ENCODE results near the gene TSPAN17. TPM values are rescaled to one million over a fixed set of nuclear protein-coding genes. Genes with fewer than 3 reads are reported as not detected.

TSPAN17 gene
- total and polyA plus RNA-seq, 11 donors: 15.4 to 59.3 (median 30.9) TPM

- 68 to 88% (median 69%) methylated on average over 9 of the region's 9 CpGs for WGBS, 4 donors
- ATAC-seq (no peak), DNase-seq (no peak)
- Histone ChIP-seq H3K27me3 (no peaks in the 10 kb centered on the region), H3K9me3 (no peaks in the 10 kb centered on the region), H3K4me1 (peaks cover 0 to 27% (median 15%) of the 10 kb centered on the region in 12 donors), H3K4me3 (no peak overlapping the region), H3K27ac (no peak overlapping the region), H3K36me3 (no peaks in the 10 kb centered on the region)
- TF ChIP-seq CTCF (IDR thresholded peaks at IDR 0.05) (no peak), POLR2A (IDR thresholded peaks at IDR 0.05) (no peak)
- intact Hi-C loops (cut with DNase I): loop anchor here in 7 of 10 donors (2.0 to 10.0 kb wide), 4 partner anchors 67 to 279 kb away; partner anchors contain the start of genes ARL10 (in 1 of the 7) and KIAA1191 (in 1 of the 7)
Measured at GRCh38 chr5:176644294-176644693, 3.0 kb upstream of the TSPAN17 start.

GRCh38 chr5:176644878-176645670 is 2.2 kb upstream of the TSPAN17 start:
- Histone ChIP-seq H3K9me3 (no peaks in the 10 kb centered on the region), H3K36me3 (no peaks in the 10 kb centered on the region), H3K27ac (no peak overlapping the region), H3K4me1 (peaks cover 0 to 30% (median 15%) of the 10 kb centered on the region in 12 donors), H3K4me3 (no peak overlapping the region), H3K27me3 (no peaks in the 10 kb centered on the region)
- DNase-seq (no peak), ATAC-seq (no peak)
- WGBS, 4 donors: 90 to 93% (median 91%) methylated on average over 18 to 22 of the region's 22 CpGs
- intact Hi-C loops (cut with DNase I): loop anchor here in 8 of 10 donors (2.0 to 10.0 kb wide), 5 partner anchors 68 to 280 kb away; partner anchors contain the start of genes ARL10 (in 1 of the 8) and KIAA1191 (in 1 of the 8)
- no peak for TF ChIP-seq POLR2A (IDR thresholded peaks at IDR 0.05)
- no peak for TF ChIP-seq CTCF (IDR thresholded peaks at IDR 0.05)

GRCh38 chr5:176646049-176646706 is 1.1 kb upstream of the TSPAN17 start:
- WGBS, 4 donors: 92 to 98% (median 96%) methylated on average over 6 to 7 of the region's 7 CpGs
- TF ChIP-seq POLR2A (IDR thresholded peaks at IDR 0.05) (no peak), CTCF (IDR thresholded peaks at IDR 0.05) (no peak)
- Histone ChIP-seq H3K4me1 (peaks cover 0 to 32% (median 14%) of the 10 kb centered on the region in 12 donors), H3K9me3 (no peaks in the 10 kb centered on the region), H3K4me3 (peak overlapping the region in 7 of 12 donors; percentile 54 to 96 (median 85)), H3K27me3 (no peaks in the 10 kb centered on the region), H3K27ac (peak overlapping the region in 11 of 12 donors; percentile 53 to 88 (median 81)), H3K36me3 (no peaks in the 10 kb centered on the region)
- ATAC-seq (no peak), DNase-seq (no peak)
- intact Hi-C loops (cut with DNase I): loop anchor here in 6 of 10 donors (2.0 to 10.0 kb wide), 4 partner anchors 71 to 281 kb away; partner anchors contain the start of genes ARL10 (in 1 of the 6) and KIAA1191 (in 1 of the 6)

GRCh38 chr5:176646707-176647029 is 616 bp upstream of the TSPAN17 start:
- Histone ChIP-seq H3K27me3 (no peaks in the 10 kb centered on the region), H3K27ac (peak overlapping the region in 11 of 12 donors; percentile 53 to 88 (median 81)), H3K4me1 (peaks cover 0 to 32% (median 14%) of the 10 kb centered on the region in 12 donors), H3K9me3 (no peaks in the 10 kb centered on the region), H3K36me3 (no peaks in the 10 kb centered on the region), H3K4me3 (peak overlapping the region in 11 of 12 donors; percentile 26 to 96 (median 81))
- ATAC-seq (no peak), DNase-seq (no peak)
- TF ChIP-seq POLR2A (IDR thresholded peaks at IDR 0.05): no peak
- intact Hi-C loops (cut with DNase I): loop anchor here in 6 of 10 donors (2.0 to 10.0 kb wide), 4 partner anchors 72 to 282 kb away; partner anchors contain the start of genes ARL10 (in 1 of the 6) and KIAA1191 (in 1 of the 6)
- 21 to 26% (median 23%) methylated on average over 8 to 11 of the region's 11 CpGs for WGBS, 4 donors
